MM.1S (cell line): Measurements from ENCODE around the gene IDH2.

Source experiments
- EZH2 ChIP-seq: fragments of 300-600 bp; sonication (generic); optimal IDR thresholded peaks from 2 replicates; pipeline ENCODE3; 2017; ENCODE audit warnings: low read depth, mild to moderate bottlenecking, antibody characterized with exemption, low read length, mixed read lengths
- EZH2phosphoT487 ChIP-seq: fragments of 300-600 bp; sonication (generic); IDR thresholded peaks from 2 replicates; pipeline ENCODE4 v1.6.1; 2018; ENCODE audit warnings: antibody characterized with exemption, low read length
- TF ChIP-seq, protein P1 (sequence below): fragments of 300-600 bp; sonication (generic); IDR thresholded peaks from 2 replicates; pipeline ENCODE4 v1.5.1; 2016; ENCODE audit warnings: antibody characterized with exemption, low read length, mixed read lengths

DNA sequence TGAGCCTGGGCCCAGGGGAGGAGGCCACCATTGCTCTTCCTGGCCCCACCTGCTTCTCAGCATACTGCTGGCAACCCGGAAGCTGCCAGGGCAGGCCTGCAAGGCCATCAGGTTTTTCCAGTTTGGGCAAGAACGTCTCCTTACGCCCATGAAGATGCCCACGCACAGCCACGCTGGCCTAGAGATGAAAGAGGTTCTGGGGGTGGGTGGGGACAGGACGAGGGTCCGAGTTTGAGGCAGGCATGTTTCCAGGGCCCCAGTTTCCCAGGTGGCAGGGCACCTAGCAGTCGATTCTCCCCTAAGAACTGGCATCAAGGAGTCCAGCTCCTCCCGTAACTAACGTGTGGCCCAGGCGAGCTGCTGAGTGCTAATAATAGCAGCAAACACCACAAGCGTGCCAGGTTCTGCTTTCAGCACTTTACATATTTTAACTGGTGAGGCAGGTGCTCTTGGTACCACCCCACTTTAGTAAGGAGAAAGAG is 55.3 kb downstream of the IDH2 start:
- TF ChIP-seq, protein P1, sequence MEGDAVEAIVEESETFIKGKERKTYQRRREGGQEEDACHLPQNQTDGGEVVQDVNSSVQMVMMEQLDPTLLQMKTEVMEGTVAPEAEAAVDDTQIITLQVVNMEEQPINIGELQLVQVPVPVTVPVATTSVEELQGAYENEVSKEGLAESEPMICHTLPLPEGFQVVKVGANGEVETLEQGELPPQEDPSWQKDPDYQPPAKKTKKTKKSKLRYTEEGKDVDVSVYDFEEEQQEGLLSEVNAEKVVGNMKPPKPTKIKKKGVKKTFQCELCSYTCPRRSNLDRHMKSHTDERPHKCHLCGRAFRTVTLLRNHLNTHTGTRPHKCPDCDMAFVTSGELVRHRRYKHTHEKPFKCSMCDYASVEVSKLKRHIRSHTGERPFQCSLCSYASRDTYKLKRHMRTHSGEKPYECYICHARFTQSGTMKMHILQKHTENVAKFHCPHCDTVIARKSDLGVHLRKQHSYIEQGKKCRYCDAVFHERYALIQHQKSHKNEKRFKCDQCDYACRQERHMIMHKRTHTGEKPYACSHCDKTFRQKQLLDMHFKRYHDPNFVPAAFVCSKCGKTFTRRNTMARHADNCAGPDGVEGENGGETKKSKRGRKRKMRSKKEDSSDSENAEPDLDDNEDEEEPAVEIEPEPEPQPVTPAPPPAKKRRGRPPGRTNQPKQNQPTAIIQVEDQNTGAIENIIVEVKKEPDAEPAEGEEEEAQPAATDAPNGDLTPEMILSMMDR, result no peak
- no peak for TF ChIP-seq EZH2
- no peak for TF ChIP-seq EZH2phosphoT487
